ENCODE results near the gene ABLIM3. TPM values are rescaled to one million over a fixed set of nuclear protein-coding genes. Genes with fewer than 3 reads are reported as not detected.

The ABLIM3 gene
- 0.23 and 2.2 TPM in 2 replicates for total RNA-seq (2014; rRNA removed; shearing (Covaris generic))
- polyA plus RNA-seq (2016; fragmentation: Nextera tagmentation; extraction: Ambion mirVana) = 0.19 and 0.31 TPM in 2 replicates
- long read RNA-seq = 0 reads

DNA sequence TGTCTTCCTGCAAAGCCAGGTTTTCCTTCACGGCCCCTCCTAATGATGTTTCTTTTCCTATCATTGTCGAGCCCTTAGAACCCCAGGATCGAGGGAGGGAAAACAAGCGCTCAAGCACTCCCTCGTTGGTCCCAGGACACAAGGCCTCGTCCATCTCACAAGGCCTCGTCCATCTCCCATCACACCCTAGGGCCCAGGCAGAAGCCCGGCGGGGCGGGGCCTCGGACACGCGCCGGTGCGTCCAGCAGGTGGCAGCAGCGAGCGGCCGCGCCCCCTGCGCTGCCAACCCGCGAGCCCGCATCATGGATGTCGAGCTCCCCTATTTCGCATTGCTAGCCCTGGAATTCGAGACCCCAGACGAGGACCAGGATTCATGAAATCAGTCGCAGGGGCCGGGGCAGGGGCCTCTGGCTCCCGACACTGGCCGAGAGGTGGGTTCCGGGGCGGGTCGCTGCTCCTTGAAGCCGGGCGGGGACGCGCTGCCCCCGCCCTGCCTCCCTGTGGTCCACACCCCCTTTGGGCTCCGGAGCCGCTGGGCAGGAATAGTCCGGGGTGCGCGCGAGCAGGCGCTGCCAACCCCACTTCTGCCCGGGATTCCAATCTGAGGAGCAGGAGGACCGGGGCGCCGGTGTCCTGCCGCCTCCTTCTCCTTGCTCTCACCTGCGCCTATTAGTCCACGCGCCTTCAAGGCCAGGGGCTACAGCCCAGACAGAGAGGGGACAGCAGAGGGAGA is at the start of gene ABLIM3:
TSS of gene ABLIM3 (plus strand) at position 270 of the 733 bp plus-strand sequence. CDS start 603 bp downstream, outside the sequence.
- no peak within 1 kb of the TSS for H3K27ac Mint-ChIP-seq
- H3K27me3 ChIP-seq (ENCODE audit: insufficient read depth) = peaks cover 21% of the 10 kb centered on the region
- peaks cover 6% of the 10 kb centered on the region for H3K4me1 ChIP-seq (ENCODE audit: insufficient read depth)
- no peaks in the 10 kb centered on the region for H3F3A ChIP-seq (replicated peaks; ENCODE audit: low read depth)
- peaks cover 6% of the 10 kb centered on the region; the same call in 2 of the 3 replicates for H3K4me1 Mint-ChIP-seq
- ATAC-seq = peak; percentile 91
- peaks cover 11% of the 10 kb centered on the region; the same call in 1 of the 2 replicates for H3K9me2 ChIP-seq (ENCODE audit: insufficient read depth)
- peak within 1 kb of the TSS; percentile 99 for H3K4me2 ChIP-seq
- peak; percentile 76 for DNase-seq (ENCODE audit: low spot score)
- peak within 1 kb of the TSS; percentile 86 for H3K4me3 ChIP-seq
- no peak within 1 kb of the TSS for H3K27ac ChIP-seq (ENCODE audit: low read depth)
- no peaks in the 10 kb centered on the region for H3K36me3 ChIP-seq (ENCODE audit: insufficient read depth)
- no peaks in the 10 kb centered on the region for H4K20me1 ChIP-seq (replicated peaks; ENCODE audit: insufficient read depth)
- no peak for TF ChIP-seq EZH2phosphoT487 (IDR thresholded peaks at IDR 0.05; ENCODE audit: unreplicated experiment)
- TF ChIP-seq JUNB (IDR thresholded peaks at IDR 0.05; ENCODE audit: unreplicated experiment) = peak; percentile 26
- no peak for TF ChIP-seq STAT1 (IDR thresholded peaks at IDR 0.05; ENCODE audit: unreplicated experiment)
- 0 out of 2 replicates have a peak, but pooled peaks have one; percentile 52 for TF ChIP-seq CREB1 (CRISPR knock-in tag; IDR thresholded peaks at IDR 0.05; ENCODE audit: low read depth)
- TF ChIP-seq CTCF (conservative IDR thresholded peaks at IDR 0.05; ENCODE audit: low read depth in 2 of 2) = peak; percentile 75 to 89
- H3K36me3 Mint-ChIP-seq (ENCODE audit: low read depth) = no peaks in the 10 kb centered on the region
- peak within 1 kb of the TSS; percentile 72 for H3K4me3 Mint-ChIP-seq
- H2AFZ ChIP-seq = peak within 1 kb of the TSS; percentile 97
- peaks cover 19% of the 10 kb centered on the region for H3K27me3 Mint-ChIP-seq (ENCODE audit: insufficient read depth, low read depth, poor library complexity)
- H3K9me3 Mint-ChIP-seq = no peaks in the 10 kb centered on the region
- no peaks in the 10 kb centered on the region for H3K79me2 ChIP-seq (replicated peaks; ENCODE audit: insufficient read depth)

DNA sequence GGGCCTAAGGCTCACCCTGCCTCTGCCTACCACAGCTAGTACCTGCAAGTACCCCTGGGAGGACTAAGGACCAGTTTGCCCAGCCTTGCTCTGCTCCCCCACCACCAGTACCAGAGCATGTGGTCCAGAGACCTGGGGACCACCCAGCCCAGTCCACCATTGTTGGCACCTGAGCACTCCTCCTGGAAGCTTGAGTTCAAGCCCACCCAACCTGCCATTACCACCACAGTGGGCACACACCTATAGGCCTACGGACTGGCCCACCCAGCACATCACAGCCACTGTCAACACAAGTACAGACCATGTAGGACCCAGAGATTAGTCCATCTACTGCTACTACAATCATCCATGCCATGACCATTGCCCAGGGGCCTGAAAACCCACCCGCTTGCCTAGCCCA is 47.7 kb upstream of the ABLIM3 start:
- H3K9me3 Mint-ChIP-seq = peaks cover 20% of the 10 kb centered on the region
- TF ChIP-seq NANOG (IDR thresholded peaks at IDR 0.05; ENCODE audit: borderline replicate concordance) (no peak), CREB1 (CRISPR knock-in tag; IDR thresholded peaks at IDR 0.05; ENCODE audit: low read depth) (no peak), JUNB (IDR thresholded peaks at IDR 0.05; ENCODE audit: unreplicated experiment) (no peak), EZH2phosphoT487 (IDR thresholded peaks at IDR 0.05; ENCODE audit: unreplicated experiment) (no peak), ZNF331 (CRISPR knock-in tag; IDR thresholded peaks at IDR 0.05; ENCODE audit: low read depth) (no peak), EZH2 (IDR thresholded peaks at IDR 0.05; ENCODE audit: low read depth, unreplicated experiment) (no peak), ZNF462 (CRISPR knock-in tag; IDR thresholded peaks at IDR 0.05) (no peak), POLR2AphosphoS5 (IDR thresholded peaks at IDR 0.05; ENCODE audit: low read depth) (no peak), STAT1 (IDR thresholded peaks at IDR 0.05; ENCODE audit: unreplicated experiment) (no peak)
- TF ChIP-seq, protein P1, sequence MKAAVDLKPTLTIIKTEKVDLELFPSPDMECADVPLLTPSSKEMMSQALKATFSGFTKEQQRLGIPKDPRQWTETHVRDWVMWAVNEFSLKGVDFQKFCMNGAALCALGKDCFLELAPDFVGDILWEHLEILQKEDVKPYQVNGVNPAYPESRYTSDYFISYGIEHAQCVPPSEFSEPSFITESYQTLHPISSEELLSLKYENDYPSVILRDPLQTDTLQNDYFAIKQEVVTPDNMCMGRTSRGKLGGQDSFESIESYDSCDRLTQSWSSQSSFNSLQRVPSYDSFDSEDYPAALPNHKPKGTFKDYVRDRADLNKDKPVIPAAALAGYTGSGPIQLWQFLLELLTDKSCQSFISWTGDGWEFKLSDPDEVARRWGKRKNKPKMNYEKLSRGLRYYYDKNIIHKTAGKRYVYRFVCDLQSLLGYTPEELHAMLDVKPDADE (IDR thresholded peaks at IDR 0.05) = no peak

More for the DNA sequence above, 47.7 kb upstream of the ABLIM3 start:
- no peak for ATAC-seq
- Histone ChIP-seq H3K9me2 (ENCODE audit: insufficient read depth) (no peaks in the 10 kb centered on the region), H3K36me3 (ENCODE audit: insufficient read depth) (no peaks in the 10 kb centered on the region), H3K4me2 (no peak overlapping the region), H3F3A (replicated peaks; ENCODE audit: low read depth) (no peaks in the 10 kb centered on the region), H3K27ac (ENCODE audit: low read depth) (no peak overlapping the region), H4K20me1 (replicated peaks; ENCODE audit: insufficient read depth) (no peaks in the 10 kb centered on the region), H3K79me2 (replicated peaks; ENCODE audit: insufficient read depth) (no peaks in the 10 kb centered on the region), H3K27me3 (ENCODE audit: insufficient read depth) (no peaks in the 10 kb centered on the region), H3K4me3 (no peak overlapping the region), H2AFZ (no peak overlapping the region), H3K4me1 (ENCODE audit: insufficient read depth) (no peaks in the 10 kb centered on the region)
- H3K4me3 Mint-ChIP-seq = no peak overlapping the region
- no peaks in the 10 kb centered on the region for H3K27me3 Mint-ChIP-seq (ENCODE audit: insufficient read depth, low read depth, poor library complexity)
- H3K27ac Mint-ChIP-seq = no peak overlapping the region
- H3K4me1 Mint-ChIP-seq = peaks cover 2% of the 10 kb centered on the region; the same call in 1 of the 3 replicates
- H3K36me3 Mint-ChIP-seq (ENCODE audit: low read depth) = no peaks in the 10 kb centered on the region; the same call in 2 of the 3 replicates
- no peak for DNase-seq (ENCODE audit: low spot score)

Data from GM23338 (cell line).